Adrenal gland (tissue), 12 donors: ENCODE data around the gene ENO4. TPM values are rescaled to one million over a fixed set of nuclear protein-coding genes. Genes with fewer than 3 reads are reported as not detected.

Experiments used
- DNase-seq, 7 donors: peaks; one replicate each; pipeline ENCODE4 v3.0.0-alpha.2; 2019 to 2020
- H3K27ac ChIP-seq, 5 donors: fragments of 200-600 bp; sonication (generic) in 4 of 5; 1 replicate in 3 of 5; 2 replicates in 2 of 5; pipeline versions ENCODE4 v1.5.1 to v1.8.0; 2016 to 2020; ENCODE audit warnings: mild to moderate bottlenecking in 1 of 5
- H3K27me3 ChIP-seq: fragments of 200-600 bp; 2 replicates; pipeline ENCODE4 v1.8.0; 2021
- H3K36me3 ChIP-seq, 2 donors: fragments of 200-600 bp; replicated peaks in 1 of 2; 1 replicate in 1 of 2; 2 replicates in 1 of 2; pipeline versions ENCODE4 v1.5.1 to v1.8.0; 2018 to 2022
- H3K4me1 ChIP-seq, 2 donors: fragments of 200-600 bp; replicated peaks in 1 of 2; 1 replicate in 1 of 2; 2 replicates in 1 of 2; pipeline versions ENCODE4 v1.5.1 to v1.8.0; 2018 to 2021
- H3K4me3 ChIP-seq, 4 donors: fragments of 200-600 bp; sonication (generic) in 3 of 4; one replicate each; pipeline ENCODE4 v1.5.1; 2016 to 2018
- H3K9me3 ChIP-seq, 3 donors: fragments of 200-600 bp; sonication (generic) in 1 of 3; replicated peaks in 1 of 3; 1 replicate in 2 of 3; 2 replicates in 1 of 3; pipeline versions ENCODE4 v1.5.1 to v1.8.0; 2016 to 2021
- CTCF ChIP-seq, 6 experiments: fragments of 450-650 bp in 4 of 6; fragments of 200-600 bp in 2 of 6; sonication (generic) in 1 of 6; IDR thresholded peaks; 1 replicate in 5 of 6; 2 replicates in 1 of 6; pipeline versions ENCODE4 v1.5.1 to v1.8.0; 2016 to 2021; ENCODE audit warnings: antibody characterized with exemption in 6 of 6, mild to moderate bottlenecking in 2 of 6, moderate library complexity in 1 of 6
- POLR2A ChIP-seq, 2 donors: fragments of 450-650 bp; IDR thresholded peaks; one replicate each; pipeline ENCODE4 v1.6.1; 2017; ENCODE audit warnings: antibody characterized with exemption in 2 of 2, mild to moderate bottlenecking in 2 of 2, moderate library complexity in 1 of 2
- WGBS, 4 donors: extraction: QIAGEN DNeasy Blood & Tissue Kit in 2 of 4; methylation state at CpG; one replicate each; pipeline versions ENCODE4 v1.1.5 to v1.1.7; 2013 to 2017; 5-methylcytosine and 5-hydroxymethylcytosine counted together
- intact Hi-C, 2 donors: fragments of 100-400 bp; cut with DNase I; formaldehyde crosslinking; loops; one replicate each; pipeline versions ENCODE4 v1.14.1 to v1.15.0; 2022 to 2023
- polyA plus RNA-seq, 3 donors: library from polyadenylated mRNA; stranded (reverse); fragments of 200-250 nt in 2 of 3; fragments of 350-450 nt in 1 of 3; fragmentation: Illumina TruSeq in 1 of 3; extraction: RNeasy Lipid Tissue Mini Kit (QIAGEN cat#74804) in 1 of 3; gene quantifications; one replicate each; pipeline ENCODE4 v1.2.3, GENCODE V29; 2013 to 2014
- total RNA-seq, 9 donors: library from RNA; depleted of rRNA in 4 of 9; stranded (reverse); fragments of >200 nt in 4 of 9; fragments of 120-200 nt in 1 of 9; fragmentation: NEBNext Ultra II Directional in 1 of 9; extraction: Animal tissue kit (Norgen Biotek cat#: 25700) in 1 of 9; gene quantifications; one replicate each; pipeline versions ENCODE4 v1.1.0 to v1.2.4, GENCODE V29; 2013 to 2023
- donor health status: healthy with polysubstance abuse.
- donor health status: Bipolar disorder and iron deficiency.
- donor health status: DM: yes; HTN: yes; CAD: no.
- donor health status: DM: no; HTN: no; CAD: no.
- donor health status: DM: no; HTN: no; CAD: no.
- donor health status: DM: yes; HTN: yes; CAD: no.

The ENO4 gene
- total and polyA plus RNA-seq, 12 donors, result 0.11 to 6.8 (median 0.42) TPM; not detected in 1

GRCh38 chr10:116931806-116932205 lies 82.5 kb downstream of the ENO4 start:
- Histone ChIP-seq H3K9me3 (no peaks in the 10 kb centered on the region), H3K36me3 (no peaks in the 10 kb centered on the region), H3K27me3 (no peaks in the 10 kb centered on the region), H3K4me3 (no peak overlapping the region), H3K27ac (no peak overlapping the region), H3K4me1 (no peaks in the 10 kb centered on the region)
- TF ChIP-seq POLR2A (IDR thresholded peaks at IDR 0.05) (no peak), CTCF (IDR thresholded peaks at IDR 0.05) (no peak)
- intact Hi-C loops, result no loop called here
- 96 to 99% (median 96%) methylated on average over 6 of the region's 6 CpGs for WGBS, 4 donors
- no peak for DNase-seq

Other genes with a start within 250 kb of the ENO4 start
- gene PNLIPRP2, start 228.5 kb upstream of the ENO4 start, total RNA-seq, result 1 to 10 TPM in 1 of 9 donors, under 1 TPM in 3, not detected in 5; 0.84 to 1.1 (median 0.94) TPM
- under 1 TPM in 2 of 3 donors, not detected in 1; 0.15 to 0.44 TPM for gene PNLIPRP2, start 228.5 kb upstream of the ENO4 start, polyA plus RNA-seq
- gene HSPA12A, start 106.9 kb upstream of the ENO4 start, total RNA-seq, result 10 to 100 TPM; 28.9 to 61.3 (median 49.5) TPM
- 10 to 100 TPM; 20.1 to 35.7 (median 21.8) TPM for gene HSPA12A, start 106.9 kb upstream of the ENO4 start, polyA plus RNA-seq
- gene SHTN1, start 155.7 kb downstream of the ENO4 start, total RNA-seq, result 10 to 100 TPM in 8 of 9 donors, 1 to 10 TPM in 1; 9.6 to 26.0 (median 18.6) TPM
- 10 to 100 TPM in 2 of 3 donors, 1 to 10 TPM in 1; 8.8 to 30.3 (median 14.6) TPM for gene SHTN1, start 155.7 kb downstream of the ENO4 start, polyA plus RNA-seq